GM19035 (cell line): ENCODE results near the gene ALDH1A2.
"Not testable (repeated sequence)": the region's sequence is repeated elsewhere in the genome, so short reads cannot be mapped to it uniquely, and the experiment has no call there.

Source experiments
- ATAC-seq: cut with Tn5 transposase; IDR thresholded peaks from one replicate; pipeline ENCODE4 v1.9.1; 2021; ENCODE audit not compliant: unreplicated experiment

ALDH1A2 gene

DNA sequence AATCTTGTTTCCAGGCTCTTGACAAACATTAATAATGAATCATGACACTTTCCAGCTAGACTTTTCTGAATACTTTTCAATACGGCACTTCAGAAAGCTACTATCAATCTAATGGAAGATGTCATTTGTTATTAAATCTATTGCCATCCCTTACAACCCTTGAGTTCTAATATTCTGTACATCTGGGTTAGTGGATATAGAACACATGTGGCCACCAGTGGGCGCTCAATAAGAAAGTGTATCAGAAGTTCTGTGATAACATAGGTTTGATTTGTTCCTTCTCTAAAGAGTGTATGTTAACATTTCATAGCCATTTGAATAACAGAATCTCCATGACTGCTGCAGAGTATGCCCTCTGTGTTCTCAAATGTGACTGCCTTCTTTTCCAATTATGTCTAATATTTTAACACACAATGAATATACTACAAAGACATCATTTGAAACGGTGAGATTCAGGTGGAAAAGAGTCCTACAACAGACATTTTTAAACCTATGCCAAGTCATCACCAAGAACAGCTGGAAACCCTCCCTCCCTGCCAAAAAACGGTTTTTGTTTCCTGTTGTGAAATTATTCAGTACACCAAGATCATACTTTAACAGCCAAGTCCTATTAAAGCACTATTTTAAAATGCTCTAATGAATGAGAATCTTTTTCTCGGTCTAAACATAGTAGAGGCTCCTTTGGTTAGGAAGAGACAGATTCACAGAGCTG is 22.2 kb downstream of the ALDH1A2 start:
- no peak for ATAC-seq

DNA sequence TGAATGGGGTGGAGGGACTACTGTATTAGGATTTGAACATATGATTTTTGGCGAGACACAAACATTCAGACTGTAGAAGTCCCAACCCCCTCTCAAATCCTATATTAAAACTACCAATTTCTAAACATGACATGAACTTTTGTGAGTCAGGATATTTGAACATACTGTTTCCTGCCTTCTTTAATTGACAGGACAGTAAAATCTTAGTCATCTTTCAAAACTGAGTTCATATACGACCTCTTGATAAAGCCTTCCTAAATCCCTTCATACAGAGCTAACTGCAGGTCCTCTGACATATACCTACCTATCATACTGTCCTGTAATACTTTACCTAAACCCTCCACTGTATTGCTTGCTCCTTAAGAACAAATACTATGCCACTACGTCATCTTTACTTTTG is 23.5 kb downstream of the ALDH1A2 start:
- no peak for ATAC-seq

DNA sequence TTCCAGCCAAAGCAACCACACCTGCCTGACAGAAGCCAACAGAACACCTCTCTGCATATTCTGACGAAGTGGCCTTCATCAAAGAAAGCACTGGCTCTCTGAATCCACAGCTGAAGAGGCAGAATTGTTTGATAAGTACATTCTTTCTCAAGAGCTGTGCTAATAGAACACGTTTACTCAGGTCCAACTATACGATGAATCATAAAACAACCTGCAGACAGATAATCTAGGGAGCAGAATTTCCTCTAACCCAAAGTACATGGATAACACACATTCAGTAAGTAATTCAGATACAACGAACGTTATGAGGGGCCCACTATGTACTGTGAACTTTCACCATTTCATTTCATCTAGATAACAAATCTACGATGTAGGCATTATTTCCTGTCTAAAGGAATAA is 25.4 kb downstream of the ALDH1A2 start:
- no peak for ATAC-seq

DNA sequence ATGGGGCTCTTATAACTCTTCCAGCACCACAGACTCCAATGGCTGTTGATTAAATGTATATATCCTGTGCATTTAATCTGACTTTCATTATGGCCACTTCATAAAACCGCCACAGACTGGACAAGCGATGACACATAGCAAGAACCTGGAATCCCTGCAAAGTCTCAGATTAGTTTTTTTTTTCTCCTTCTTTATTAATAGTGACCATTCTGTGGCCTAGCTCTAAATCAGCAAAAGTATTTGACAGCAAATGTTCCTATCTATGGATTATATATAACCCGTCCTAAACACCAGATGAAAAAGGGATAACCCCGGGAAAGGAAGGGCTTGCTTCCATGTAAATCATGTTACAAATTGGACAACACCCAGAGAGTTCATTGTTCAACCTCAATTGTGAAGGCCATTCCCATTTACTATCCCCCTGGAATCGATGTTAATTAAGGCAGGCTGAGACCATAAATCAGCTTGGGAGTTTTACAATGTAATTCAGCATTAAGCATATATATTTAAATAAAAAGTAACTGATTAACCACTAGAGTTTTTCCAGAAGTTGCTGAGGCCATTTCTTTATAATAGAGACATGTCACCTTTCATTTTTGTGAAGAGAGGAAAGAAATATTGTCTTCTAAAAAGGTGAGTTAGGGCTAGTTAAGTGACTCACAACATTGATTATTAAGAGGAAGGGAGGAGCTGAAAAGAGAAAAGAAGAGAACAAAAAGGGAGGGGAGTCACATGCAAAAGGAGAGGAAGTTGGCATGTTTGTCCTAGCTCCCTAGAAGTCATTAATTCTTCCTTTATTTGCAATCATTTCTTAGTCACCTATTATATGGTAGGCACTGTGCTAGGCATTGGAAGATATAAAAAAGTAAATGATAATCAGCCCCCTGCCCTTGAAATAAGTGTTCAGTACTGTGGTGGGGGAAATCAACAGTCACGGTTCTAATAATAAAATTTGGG is 26.2 kb downstream of the ALDH1A2 start:
- no peak for ATAC-seq

DNA sequence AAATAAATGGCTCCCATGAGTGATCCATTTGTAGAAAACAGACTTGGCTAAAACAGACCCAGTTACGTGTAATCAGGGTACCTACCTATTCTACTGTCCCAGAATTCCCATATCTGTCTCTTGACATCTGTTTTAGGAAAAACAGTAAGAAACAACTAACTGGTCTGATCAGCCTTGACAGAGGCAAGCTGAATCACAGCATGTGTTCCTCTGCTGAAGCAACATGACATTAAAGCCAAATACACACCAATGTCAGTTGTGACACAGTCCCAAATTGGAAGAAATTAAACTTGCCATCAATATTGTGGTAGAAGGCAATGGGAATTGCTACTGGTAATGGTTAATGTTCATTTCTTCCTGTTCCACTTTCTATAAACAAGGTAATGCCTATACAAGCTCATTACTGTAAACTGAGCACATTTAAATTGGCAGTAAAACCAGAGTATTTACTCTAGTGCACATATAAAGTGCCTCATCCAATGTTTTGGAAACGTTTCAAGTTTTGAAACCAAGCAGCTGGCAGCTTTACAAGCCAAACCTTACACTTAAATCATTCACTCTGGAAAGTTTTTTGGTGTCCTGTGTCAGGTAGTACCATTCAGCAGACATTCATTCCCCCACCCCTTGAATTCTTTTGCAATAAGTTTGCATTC is 27.0 kb downstream of the ALDH1A2 start:
- ATAC-seq: no peak

DNA sequence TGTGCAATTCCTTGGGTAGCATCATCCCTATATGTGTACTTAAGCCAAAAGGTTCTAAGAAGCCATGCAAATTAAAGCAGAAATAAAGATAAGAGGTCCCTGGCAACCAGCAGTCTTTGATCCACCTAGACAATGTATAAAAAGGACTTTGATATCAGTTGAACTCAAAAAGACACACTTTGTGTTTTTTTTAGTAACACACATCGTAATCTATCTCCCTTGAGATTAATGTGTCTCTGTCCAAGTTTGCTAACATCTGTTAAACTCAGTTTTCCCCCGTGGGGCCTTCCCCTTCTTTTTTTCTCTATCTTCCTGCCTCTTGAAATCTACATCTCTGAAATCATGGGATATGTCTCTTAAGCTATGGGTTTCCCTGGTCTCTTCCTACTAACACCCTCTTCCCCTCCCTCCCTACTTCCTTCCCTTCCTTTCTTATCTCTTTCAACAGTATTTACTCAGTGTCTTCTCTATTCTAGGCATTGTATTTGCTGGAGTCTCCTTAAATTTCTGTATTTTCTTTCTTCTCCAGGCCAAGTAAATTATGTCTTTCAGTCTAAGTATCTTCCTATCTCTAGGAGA is 27.7 kb downstream of the ALDH1A2 start:
- ATAC-seq: no peak

DNA sequence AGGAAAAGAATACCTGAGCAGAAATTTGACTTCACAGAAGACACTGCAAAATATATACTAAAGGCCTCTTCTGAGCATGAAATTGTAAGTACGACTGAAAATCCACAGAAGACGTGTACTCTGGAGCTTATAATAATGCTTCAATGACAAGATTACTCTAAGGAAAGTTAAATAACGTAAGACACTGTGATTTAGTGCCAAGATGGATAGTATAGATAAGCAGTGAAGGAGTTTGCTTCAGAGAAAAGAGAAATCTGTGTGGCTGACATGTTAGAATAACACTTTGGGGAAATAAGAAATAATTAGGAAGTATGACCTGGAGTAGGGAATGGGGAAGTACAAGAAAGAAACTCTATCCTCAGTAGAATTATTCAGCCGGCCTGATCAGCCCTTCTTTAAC is 28.9 kb downstream of the ALDH1A2 start:
- ATAC-seq: no peak

DNA sequence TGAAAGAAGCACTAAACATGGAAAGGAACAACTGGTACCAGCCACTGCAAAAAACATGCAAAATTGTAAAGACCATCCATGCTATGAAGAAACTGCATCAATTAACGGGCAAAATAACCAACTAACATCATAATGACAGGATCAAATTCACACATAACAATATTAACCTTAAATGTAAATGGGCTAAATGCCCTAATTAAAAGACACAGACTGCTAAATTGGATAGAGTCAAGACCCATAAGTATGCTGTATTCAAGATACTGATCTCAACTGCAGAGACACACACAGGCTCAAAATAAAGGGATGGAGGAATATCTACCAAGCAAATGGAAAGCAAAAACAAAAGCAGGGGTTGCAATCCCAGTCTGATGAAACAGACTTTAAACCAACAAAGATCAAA is 37.1 kb downstream of the ALDH1A2 start:
- ATAC-seq: not testable (repeated sequence)

DNA sequence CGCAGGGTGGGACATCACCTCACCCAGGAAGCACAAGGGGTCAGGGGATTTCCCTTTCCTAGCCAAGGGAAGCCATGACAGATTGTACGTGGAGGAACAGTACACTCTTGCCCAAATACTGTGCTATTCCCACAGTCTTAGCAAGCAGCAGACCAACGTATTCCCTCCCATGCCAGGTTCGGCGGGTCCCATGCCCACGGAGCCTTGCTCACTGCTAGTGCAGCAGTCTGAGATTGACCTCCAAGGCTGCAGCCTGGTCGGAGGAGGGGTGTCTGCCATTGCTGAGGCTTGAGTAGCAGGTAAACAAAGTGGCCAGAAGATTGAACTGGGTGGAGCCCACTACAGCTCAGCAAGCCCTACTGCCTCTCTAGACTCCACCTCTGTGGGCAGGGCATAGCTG is 39.0 kb downstream of the ALDH1A2 start:
- ATAC-seq: no peak

DNA sequence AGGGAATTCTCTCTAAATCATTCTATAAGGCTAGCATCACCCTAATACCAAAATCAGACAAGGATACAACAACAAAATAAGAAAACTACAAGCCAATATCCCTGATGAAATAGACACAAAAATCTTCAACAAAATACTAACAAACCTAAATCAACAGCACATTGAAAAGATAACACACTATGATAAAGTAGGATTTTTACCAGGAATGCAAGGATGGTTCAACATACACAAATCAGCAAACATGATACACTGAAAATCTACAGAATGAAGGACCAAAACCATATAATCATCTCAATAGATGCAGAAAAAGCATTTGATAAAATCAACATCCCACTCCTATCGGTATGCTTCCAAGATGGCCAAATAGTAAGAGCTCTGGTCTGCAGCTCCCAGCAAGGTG is 39.5 kb downstream of the ALDH1A2 start:
- no peak for ATAC-seq

DNA sequence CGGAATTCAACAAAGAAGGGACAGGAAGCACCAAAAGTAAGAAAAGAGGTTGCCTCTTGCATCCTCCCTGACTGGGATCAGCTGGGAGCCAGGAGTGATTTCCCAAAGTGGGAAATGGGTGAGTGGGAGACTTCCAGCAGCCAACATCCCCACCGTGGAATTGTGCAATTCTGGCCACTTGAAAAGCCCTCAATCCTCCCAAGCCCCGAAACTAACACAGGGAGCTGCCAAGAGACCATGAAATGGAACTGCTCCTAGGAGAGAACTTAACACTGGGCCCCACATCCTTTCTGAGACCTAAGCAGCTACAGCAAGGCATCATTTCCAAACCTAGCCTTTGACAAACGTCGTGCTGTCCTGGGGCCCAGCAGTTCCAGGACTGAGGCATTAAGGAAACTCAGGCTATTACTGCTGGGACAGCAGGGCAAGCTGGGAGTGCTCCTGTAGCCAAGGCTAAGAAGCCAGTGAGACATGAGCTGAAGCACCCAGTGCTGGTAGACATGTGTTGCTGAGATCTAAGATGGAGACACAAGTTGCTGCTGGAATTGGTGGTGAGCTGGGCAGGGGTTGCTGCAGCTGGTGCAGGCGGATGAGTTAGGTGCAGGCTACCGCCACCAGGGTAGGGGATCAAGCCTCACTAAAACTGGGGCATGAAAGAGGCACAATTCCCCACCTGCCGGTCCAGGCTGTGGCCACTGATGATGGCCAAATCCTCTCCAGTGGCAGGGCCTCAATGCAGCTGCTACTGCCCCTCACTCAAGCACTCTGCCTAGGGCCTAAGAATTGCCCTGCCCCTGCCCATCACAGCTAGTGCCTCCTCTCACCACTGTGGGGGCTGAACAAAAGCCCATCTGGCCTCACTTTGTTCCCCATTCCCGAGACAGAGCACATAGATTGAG is 43.9 kb downstream of the ALDH1A2 start:
- no peak for ATAC-seq

DNA sequence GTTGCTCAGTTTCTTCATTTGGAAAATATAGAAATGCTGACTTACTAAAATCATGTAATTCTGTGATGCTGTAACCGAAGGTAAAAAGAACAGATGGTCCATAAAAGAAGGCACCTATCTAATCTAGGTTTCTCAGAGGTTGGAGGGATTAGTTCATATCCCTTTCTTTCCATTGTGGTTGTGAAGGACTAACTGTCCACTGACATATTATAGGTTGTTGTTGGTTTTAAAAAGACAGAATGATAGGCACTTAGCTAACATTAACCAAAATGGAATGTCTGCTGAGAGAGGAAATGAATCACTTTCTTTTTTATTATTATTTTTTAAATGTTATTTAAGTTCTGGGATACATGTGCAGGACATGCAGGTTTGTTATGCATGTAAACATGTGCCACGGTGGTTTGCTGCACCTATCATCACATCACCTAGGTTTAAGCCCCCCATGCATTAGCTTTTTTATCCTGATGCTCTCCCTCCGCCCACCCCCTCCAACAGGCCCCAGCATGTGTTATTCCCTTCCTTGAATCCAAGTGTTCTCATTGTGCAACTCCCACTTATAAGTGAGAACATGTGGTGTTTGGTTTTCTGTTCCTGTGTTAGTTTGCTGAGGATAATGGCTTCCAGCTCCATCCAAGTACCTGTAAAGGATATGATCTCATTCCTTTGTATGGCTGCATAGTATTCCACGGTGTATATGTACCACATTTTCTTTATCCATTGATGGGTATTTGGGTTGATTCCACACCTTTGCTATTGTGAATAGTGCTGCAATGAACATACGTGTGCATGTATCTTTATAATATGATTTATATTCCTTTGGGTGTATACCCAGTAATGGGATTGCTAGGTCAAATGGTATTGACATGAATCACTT is 45.8 kb downstream of the ALDH1A2 start:
- no peak for ATAC-seq

DNA sequence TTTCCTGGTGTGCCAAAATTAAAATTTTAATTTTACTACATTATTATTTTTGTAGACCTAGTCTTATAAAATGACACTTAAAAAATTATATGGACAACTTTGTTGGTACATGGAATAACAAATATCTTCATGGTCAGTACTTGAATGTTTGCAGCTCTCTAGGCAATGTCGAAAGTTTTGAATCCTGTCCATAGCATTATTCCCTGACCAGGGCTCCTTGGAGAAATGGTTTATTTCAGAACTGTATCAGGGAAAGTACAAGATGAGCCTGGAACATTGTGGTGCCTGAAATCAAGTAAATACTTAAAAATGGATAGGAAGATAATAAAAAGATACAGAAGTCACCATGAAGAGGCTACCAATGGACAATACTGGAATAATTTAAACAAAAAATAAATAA is 47.6 kb downstream of the ALDH1A2 start:
- ATAC-seq: no peak

DNA sequence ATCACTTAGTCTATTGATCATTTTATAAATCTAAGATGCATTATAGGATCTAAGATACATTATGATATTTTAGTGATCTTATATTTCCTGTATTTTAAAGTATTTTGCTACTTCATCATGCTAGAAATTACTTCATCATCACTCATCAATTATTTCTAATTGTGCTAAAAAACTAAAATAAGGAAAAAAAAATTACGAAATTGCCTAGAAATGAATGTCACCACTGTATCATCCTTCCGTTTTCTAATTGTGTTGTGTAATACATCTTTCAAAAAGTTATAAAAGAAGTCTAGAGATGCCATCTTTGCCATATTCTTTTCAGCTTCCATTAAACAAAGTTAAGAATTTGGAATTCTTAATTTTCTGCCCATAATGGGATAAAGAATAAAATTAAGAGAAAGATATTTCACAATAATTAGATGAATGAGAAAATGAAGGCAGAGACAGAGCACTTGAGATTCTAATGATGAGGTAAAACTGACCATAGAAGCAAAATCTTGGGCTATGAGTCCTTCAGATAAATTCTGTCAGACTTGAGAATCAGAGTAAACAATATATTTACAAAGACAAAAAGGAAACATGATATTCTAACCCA is 48.8 kb downstream of the ALDH1A2 start:
- no peak for ATAC-seq

DNA sequence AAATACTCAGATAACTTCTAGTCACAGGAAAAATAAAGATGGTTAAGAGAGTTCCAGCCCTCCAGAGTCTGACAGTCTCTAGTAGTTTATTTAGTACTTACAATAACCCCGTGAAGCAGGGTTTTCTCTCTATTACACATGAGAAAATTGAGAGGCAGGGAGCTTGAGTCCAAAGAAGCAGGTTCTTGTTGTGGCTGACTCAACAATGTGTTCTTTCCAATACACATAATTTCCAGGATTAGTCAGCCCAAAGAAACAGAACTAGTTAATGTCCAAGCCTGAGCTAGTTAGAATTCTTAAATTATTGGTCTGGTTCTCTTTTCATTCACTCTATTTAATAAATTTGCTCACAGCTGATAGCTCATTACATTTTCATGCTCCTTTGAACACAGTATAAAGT is 49.9 kb downstream of the ALDH1A2 start:
- no peak for ATAC-seq

DNA sequence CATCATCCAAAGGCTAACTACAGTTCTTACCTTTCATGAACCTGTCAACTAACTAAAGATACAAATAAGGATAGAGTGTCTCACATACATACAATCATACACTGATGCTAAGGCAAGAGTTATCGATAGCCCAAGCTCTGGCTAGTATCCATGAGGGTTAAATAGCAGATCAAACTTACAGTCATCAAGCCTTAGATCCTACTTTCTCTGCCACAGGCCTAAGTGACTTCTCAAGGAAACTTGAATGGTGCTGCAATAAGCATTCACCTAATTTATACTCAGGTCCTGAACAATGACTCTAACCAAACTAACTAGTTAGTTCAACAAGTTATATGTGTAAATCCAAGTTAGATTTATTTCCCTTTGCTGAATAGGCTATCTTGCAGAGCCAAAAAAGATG is 51.0 kb downstream of the ALDH1A2 start:
- ATAC-seq: no peak

DNA sequence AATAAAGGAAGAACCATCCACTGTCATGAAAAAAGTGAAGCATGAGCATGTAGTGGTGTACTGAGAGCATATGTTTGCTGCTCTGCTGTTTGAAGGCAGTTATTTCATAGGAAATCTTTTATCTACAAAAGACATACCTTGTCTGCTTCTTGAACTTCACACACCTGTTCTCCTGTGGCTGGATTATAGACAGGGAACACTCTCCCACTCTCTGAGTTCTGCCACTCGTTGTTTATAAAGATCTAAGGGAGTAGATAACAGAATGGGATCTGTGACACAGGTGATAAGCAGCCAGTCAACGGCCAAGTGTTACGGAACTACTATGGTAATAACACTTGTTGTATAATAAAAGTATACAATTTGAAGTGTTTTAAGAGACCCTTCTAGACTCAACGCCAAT is 51.5 kb downstream of the ALDH1A2 start:
- ATAC-seq: no peak

DNA sequence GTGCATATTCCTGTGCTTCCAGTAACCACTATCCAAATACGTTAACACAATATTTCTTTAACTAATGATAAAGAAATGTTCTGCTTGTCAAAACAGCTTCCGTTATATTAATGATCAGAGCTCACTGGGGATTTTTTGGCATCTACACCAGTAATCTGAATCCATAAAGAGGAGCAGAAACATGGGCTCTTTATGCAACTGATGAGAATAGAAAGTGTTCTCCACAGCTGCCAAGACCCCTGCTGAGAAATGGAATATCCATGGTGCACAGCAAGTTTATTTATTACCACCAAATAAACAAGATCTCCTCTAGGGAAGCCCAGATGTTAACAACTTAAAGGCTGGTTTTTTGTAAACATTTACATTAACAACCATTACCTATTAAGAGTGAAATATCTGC is 54.5 kb downstream of the ALDH1A2 start:
- ATAC-seq: no peak

DNA sequence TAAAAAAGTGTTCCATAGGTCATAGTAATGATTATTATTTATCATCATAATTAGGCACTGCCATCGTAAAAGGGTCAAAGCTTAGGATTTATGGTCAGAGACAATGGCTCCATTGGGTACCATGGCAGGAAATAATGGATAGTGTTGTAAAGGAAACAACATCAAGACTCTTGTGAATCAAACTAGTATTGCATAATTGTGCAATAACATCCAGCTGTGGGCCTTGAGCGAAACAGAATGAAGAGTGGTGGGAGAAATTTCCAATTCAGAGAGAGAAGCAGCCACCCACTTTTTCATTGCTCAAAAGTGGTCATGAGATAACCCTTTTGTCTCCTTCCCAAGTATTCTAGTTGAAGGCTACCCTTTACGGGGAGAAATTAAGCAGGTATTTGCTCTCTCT is 61.7 kb downstream of the ALDH1A2 start:
- no peak for ATAC-seq
